Posterior cingulate gyrus (tissue), 11 donors: ENCODE data around the gene FSTL1.

Experiments
- DNase-seq, 10 donors: peaks; one replicate each; pipeline versions ENCODE4 v3.0.0 to v3.0.0-alpha.2; 2020 to 2021; ENCODE audit warnings: mixed read lengths in 3 of 10
- intact Hi-C: fragments of 100-400 bp; cut with DNase I; formaldehyde crosslinking; loops from one replicate; pipeline ENCODE4 v1.15.1; 2023

Gene FSTL1

GRCh38 chr3:120469882-120470301, 19.1 kb upstream of the FSTL1 start:
- DNase-seq: no peak
- intact Hi-C loops: no loop called here

GRCh38 chr3:120469440-120469839, 18.6 kb upstream of the FSTL1 start:
- intact Hi-C loops: no loop called here
- no peak for DNase-seq

GRCh38 chr3:120468635-120469295, 18.0 kb upstream of the FSTL1 start:
- DNase-seq: no peak
- intact Hi-C loops: no loop called here

DNA sequence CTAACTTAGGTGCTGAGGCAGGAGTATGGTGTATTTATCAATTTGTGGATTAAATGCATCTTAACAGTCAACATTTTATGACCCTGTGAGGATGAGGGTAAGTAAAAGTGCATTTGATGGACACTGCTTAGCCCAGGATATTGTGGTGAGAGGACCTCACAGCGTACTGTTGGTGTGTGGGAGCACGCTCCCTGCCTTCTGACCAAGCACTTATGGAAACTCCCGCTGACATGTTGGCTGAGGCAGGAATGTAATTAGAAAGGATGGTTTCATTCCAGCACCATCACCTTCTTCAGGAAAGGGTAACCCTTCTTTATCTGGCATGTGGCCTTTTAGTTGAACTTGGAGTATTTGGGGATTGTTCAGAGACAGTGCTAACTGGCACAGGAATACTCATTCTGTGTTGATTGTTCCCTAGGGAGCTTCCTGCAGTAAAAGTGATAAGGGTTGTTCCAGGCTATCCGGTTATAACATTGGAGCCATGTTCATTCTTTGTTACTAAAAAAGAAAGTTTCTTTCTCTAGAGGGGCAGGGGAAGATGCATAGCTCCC, 11.7 kb upstream of the FSTL1 start:
- no peak for DNase-seq
- intact Hi-C loops: no loop called here

DNA sequence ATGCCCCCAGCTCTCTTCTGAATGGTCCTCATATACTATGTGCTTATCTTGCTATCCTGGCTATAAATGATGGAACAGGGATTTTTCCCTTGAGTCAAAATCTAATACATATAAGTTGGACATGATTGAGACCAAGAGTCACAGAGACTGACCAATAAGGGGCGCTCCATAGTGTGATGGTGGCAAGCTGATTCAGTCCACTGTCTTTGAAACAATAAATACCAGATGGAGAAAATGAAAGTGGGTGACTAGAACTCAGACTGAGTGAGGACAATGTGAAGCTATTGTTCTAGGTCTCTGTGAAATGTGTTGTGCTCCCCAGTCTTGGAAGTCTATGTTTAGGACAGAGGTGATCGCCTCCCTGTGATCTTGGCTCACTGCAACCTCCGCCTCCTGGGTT, 10.6 kb upstream of the FSTL1 start:
- DNase-seq: no peak
- intact Hi-C loops: no loop called here

DNA sequence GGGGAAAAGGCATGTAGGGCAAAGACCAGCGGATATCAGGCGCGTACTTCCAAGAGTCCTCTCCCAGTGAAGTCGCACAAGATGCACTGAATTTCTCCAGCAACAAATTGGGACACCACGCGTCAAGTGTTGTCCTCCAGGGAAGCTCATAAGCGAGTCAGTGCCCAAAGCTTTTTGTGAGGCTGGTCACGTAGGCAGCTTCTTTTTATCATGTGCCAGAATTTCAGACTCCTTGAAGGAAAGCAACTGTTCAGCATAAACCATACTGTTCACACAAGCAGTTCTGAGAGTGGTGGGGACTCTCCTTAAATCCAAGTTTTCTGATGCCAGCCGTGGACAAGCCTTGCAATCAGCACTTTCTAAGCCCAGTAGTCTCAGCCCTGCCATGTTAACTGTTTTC, 10.1 kb upstream of the FSTL1 start:
- DNase-seq: peak in 6 of 10 donors; percentile 32 to 85 (median 56)
- intact Hi-C loops: no loop called here

DNA sequence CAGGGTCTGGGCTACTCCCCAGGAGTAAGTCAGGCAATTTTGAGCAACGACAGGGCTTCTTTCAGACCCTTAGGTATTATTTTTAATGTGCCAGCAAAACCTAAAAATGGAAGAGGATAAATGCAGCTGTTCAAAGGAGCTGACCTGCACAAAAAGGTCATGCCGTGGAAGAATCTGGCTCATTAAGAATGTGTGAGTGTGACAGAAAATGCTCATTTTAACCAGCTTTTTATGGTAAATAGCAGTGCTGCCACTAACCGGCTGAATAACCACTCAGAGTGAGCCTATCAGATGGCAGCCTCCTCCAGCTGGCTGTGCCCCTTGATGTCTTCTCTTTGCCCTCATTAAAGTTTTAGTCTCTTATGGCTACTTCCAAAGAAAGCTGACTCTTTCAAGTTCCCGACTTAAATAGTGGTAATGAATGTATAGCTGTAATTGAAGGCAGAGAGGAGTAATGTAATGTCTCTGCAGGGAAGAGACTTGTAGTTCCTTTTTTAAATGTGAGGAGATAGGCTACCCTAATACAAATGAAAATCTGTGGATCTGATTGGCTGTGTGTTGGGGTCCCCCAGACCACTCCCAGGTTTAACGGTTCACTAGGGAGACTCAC, 9.5 kb upstream of the FSTL1 start:
- no peak for DNase-seq
- intact Hi-C loops: no loop called here

DNA sequence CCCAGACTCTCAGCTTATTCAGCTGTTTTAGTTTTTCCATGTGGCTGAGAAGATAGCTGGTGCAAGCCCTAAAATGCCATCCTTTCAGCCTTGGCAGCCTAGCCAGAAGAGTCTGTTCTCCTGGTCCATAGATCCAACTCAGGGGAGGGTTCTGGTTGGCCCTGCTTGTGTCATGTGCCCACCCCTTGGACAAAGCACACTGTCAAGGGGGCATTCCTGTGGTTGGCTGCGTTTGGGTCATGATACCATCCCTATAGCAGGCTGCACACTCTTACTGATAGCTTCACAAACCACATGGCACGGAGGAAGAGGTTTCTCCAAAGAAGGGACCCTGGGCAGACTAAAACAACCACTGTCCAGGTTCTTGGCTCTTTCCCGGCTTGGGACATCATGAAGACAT, 8.4 kb upstream of the FSTL1 start:
- intact Hi-C loops: no loop called here

DNA sequence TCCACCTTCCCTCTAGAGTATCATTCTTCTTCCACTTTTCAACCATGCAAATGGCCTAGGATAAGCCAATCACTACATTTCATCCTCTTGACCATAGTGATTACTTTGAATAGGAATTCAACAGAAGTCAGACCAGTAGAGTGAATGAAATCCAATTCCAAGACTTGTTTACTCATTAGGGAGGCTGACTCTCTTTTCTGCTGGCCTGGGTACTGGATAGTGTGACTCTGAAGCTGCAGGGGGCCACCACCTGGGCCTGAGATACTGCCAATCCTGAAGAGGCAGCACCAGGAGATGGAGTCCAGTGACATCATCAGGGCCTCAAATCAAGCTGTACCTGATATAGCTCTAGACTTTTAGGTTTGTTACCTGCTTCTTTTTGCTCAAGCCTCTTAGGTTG, 7.0 kb upstream of the FSTL1 start:
- DNase-seq: no peak
- intact Hi-C loops: no loop called here

More for the DNA sequence above, 8.4 kb upstream of the FSTL1 start:
- no peak for DNase-seq

DNA sequence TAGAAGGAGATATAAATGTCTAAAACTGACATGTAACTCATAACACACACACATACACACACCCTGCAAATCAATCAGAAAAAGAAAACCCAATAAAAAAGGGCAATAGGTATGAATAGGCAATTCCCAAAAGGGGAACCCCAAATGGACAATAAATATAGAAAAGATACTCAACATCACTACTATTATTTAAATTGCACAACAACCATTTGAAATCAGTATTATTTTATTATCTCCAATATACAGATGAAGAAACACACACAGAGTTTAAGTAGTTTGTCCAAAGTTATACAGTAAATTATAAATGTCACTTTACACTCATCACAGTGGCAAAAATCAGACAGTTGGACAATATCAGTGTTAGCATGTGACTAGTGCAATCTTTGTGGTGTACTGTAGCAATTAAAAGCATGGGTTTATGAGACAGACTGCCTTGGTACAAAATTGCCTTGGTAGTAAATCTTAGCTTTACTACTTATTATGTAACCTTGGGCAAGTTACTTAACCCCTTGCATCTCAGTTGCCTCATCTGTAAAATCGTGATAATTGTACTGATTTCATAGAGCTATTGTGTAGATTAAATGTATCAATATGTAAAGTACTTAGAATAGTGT, 3.4 kb upstream of the FSTL1 start:
- intact Hi-C loops: no loop called here
- no peak for DNase-seq

- DNase-seq: no peak
- intact Hi-C loops: no loop called here
Measured at GRCh38 chr3:120452816-120453215, 2.0 kb upstream of the FSTL1 start.

DNA sequence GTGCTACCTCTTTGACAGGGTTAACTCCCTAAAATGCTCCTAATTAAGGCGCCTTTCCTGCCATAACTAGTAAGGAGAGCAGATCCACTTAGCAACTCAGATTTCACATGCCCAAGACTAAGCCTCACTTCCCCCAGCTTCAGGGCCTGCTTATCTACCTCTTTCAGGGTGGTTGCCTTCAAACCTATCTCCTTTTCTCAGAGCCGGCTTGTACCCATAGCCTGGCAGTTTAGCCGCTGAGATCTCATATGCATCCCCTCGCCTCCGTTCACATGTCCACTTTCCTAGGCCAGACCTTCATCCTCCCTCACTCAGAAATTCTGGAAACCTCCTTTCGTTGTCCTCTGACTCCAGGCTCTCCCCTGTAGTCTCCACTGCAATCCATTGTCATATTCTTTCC, 1.0 kb upstream of the FSTL1 start:
- DNase-seq: no peak
- intact Hi-C loops: no loop called here

- DNase-seq: peak in 5 of 10 donors; percentile 11 to 85 (median 66)
- intact Hi-C loops: no loop called here
Measured at GRCh38 chr3:120451272-120451761, 525 bp upstream of the FSTL1 start.

DNA sequence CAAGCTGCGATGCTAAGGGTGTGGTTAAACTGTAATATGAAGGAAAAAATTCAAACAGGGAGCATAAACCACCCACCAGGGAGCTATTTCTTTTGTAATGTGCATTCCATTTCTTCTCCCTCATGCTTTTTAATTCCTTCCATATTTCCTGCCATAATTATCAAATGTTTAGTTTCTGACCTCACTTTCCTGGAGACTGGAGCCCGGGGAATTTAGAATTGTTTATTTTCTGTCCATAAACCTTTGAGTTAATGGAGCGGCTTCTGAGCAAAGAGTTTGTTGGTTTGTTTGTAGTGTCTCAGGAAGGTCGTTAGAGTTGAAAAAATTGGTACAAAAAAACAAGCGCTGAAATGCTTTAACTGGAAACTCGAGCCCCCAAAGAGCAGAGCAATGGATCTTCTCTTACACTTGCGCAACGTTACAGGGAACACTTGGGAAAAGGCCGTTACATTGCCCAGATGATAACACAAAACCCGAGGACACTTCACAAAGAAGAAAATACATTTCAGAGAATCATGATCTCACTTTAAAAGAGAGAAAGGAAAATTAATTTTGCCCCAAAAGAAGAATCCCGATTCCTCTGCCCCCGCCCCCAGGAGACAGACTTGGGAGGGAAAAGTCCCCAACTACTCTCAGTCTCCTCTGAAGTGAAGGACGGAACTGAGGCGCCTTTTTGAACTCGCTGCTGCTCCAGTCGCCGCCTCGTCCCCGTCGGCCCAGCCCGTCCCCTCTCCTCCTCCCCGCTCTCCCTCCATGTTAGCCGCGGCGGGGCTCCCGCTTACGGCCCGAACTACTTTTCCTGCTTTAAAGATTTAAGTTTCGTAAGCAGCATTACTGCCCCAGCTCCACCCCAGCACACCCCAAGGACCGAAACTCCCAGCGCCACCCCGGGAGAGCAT, 842 bp downstream of the FSTL1 start:
- intact Hi-C loops: no loop called here
- DNase-seq: peak in 8 of 10 donors; percentile 10 to 86 (median 26)

DNA sequence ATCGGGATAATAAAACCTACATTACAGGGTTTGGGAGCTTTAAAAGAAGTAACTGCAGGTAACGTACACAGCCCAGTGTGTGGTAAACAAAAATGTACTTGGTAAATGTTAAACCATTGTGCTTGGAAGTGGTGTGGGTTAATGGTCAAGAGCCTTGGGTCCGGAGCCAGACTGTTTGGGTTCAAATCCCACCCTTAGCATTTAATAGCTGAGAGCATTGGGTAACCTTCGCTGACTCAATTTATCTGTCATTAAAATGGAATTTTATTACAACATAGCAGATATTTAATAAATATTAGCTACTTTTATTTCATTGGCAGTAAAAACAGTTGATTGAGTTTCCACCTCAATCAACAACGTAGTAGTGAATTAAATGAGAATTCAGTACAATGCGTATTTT, 1.5 kb downstream of the FSTL1 start:
- intact Hi-C loops: no loop called here

DNA sequence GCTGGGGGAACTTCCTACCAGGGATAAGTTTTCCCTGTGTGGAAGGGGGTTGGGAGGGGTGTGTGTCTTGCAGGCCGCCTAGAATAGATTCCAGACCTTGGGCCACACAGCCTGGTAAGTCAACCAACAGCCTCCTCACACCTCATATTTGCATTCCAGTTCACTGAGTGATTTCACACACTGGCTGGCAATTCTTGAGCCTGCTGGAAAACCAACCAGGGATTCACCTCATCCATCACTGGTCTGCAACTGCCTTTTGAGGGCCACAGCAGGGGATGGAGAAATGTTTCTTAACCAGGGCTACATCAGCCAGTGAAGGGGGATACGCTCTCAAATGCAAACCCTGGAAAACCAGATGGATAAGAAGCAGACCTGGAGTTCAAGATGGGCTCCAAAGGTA, 2.0 kb downstream of the FSTL1 start:
- no peak for DNase-seq
- intact Hi-C loops: no loop called here

More for the DNA sequence above, 1.5 kb downstream of the FSTL1 start:
- DNase-seq: no peak

DNA sequence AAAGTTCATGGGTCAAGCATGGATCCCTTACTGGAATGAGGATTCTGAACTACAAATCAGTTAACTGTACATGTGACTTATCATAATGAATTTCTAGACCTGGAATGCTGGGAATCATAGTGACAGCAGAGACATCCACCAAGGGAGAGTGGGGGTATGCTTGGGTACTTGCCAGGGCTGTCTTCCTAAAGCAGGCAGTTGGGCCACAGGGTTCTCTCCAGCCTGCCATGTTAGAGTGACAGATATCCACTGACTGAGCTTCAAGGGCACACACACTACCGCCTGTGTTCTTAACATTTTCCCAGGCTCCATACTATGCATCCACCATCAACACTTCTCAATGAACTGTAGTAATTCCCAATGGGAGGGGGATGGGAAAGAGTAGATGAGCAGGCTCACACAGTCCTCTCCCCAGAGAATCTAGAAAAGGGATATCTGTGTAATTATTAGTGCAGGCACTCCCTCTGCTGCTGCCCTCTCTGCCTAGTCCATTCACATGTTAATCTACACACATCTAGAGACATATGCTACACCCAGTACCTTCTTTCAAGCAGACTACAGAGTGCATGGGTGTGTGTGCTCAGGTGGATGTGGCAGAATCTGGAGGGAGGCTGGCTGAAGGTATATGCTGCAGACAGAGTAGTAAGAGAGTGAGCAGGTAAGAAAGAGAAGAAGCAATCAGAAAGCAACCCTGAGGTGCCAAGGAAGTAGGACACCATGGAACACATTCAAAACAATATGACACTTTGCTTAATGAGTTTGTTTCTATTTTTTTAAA, 3.7 kb downstream of the FSTL1 start:
- intact Hi-C loops: no loop called here
- DNase-seq: no peak

DNA sequence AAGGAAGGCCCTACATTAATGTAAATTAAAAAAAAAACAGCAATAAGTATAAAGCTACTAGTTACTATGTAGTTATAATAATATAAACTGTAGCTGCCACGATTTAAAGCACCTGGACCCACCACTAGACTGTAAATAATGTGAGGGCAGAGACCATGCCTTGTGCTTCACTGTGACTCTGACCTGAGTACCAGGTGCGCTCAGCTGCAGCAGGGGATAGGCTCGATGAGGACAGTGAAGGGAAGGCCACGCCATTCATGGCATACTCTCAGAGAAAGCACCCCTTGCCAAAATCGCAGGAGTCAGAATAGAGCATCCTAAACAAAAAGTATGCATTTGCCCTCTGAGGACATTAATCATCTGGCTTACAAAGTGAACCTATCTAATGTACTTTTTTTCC, 5.1 kb downstream of the FSTL1 start:
- intact Hi-C loops: no loop called here
- no peak for DNase-seq

GRCh38 chr3:120443626-120444123, 7.1 kb downstream of the FSTL1 start:
- no peak for DNase-seq
- intact Hi-C loops: no loop called here
